Natural killer cell treated with Interleukin-12 subunit alpha and Interleukin-12 subunit beta and Interleukin-15 and Interleukin-18, amount 100 ng/mL, for 72 hours (primary cell): ENCODE results near the gene TSPAN18. TPM values are rescaled to one million over a fixed set of nuclear protein-coding genes. Genes with fewer than 3 reads are reported as not detected.

Experiments
- ATAC-seq, 2 donors: fragments of 150-1000 bp; cut with Tn5 transposase in 1 of 2; sonication (Bioruptor Pico), chemical (Tn5 transposase) in 1 of 2; 2 replicates each; pipeline ENCODE4 v1.10.0; 2021
- DNase-seq: peaks from one replicate; pipeline ENCODE4 v3.0.0; 2022; ENCODE audit warnings: low spot score
- H3K27ac Mint-ChIP-seq, 2 donors: 1 replicate in 1 of 2; 2 replicates in 1 of 2; pipeline ENCODE4 v1.8.0; 2022; ENCODE audit warnings: mixed read lengths in 2 of 2, mild to moderate bottlenecking in 1 of 2, moderate library complexity in 1 of 2
- H3K27me3 Mint-ChIP-seq, 2 donors: 1 replicate in 1 of 2; 2 replicates in 1 of 2; pipeline ENCODE4 v1.8.0; 2022; ENCODE audit warnings: mixed read lengths in 2 of 2
- H3K36me3 Mint-ChIP-seq: one replicate; pipeline ENCODE4 v1.8.0; 2022; ENCODE audit warnings: mixed read lengths
- H3K4me1 Mint-ChIP-seq, 2 donors: 1 replicate in 1 of 2; 2 replicates in 1 of 2; pipeline ENCODE4 v1.8.0; 2022; ENCODE audit warnings: low read depth in 2 of 2, mixed read lengths in 2 of 2, mild to moderate bottlenecking in 1 of 2
- H3K4me3 Mint-ChIP-seq: one replicate; pipeline ENCODE4 v1.8.0; 2022; ENCODE audit warnings: mixed read lengths
- H3K9me3 Mint-ChIP-seq: 2 replicates; pipeline ENCODE4 v1.8.0; 2022; ENCODE audit warnings: mixed read lengths
- total RNA-seq, 2 donors: library from RNA; stranded (reverse); gene quantifications; one replicate each; pipeline ENCODE4 v1.2.3, GENCODE V29; 2022

Gene TSPAN18
- total RNA-seq, 2 donors from 2014 or later = 0.26 to 0.64 TPM

DNA sequence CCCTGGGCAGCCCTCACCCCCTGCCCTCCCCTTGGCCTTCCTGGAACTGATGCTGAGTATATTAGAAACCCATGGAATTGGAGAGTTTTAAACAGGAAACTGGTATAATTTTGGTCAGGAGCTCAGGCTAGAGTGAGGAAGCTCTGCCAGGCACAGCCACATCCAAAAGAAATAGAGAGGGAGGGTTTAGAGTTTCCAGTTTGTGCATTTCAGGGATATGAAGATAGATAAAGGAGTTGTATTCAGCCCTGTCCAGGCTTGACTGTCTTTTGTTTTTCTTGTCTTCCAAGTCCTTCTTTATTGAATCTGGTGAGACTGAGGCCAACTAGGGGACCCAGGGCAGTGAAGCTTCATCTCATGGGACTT is 71.8 kb downstream of the TSPAN18 start:
- Mint-ChIP-seq H3K36me3 (no peaks in the 10 kb centered on the region), H3K4me3 (no peak overlapping the region), H3K4me1 (no peaks in the 10 kb centered on the region), H3K9me3 (no peaks in the 10 kb centered on the region), H3K27ac (no peak overlapping the region), H3K27me3 (peaks cover 20 to 26% of the 10 kb centered on the region in 2 donors)
- no peak for ATAC-seq
- DNase-seq = no peak

GRCh38 chr11:44799012-44799411 is 72.2 kb downstream of the TSPAN18 start:
- H3K4me1 Mint-ChIP-seq = no peaks in the 10 kb centered on the region
- DNase-seq (no peak), ATAC-seq (no peak)
- peaks cover 22 to 27% of the 10 kb centered on the region in 2 donors for H3K27me3 Mint-ChIP-seq
- no peaks in the 10 kb centered on the region for H3K9me3 Mint-ChIP-seq
- no peak overlapping the region for H3K27ac Mint-ChIP-seq
- H3K36me3 Mint-ChIP-seq = no peaks in the 10 kb centered on the region
- no peak overlapping the region for H3K4me3 Mint-ChIP-seq

- Mint-ChIP-seq H3K36me3 (no peaks in the 10 kb centered on the region), H3K27me3 (peaks cover 16 to 21% of the 10 kb centered on the region in 2 donors), H3K4me3 (no peak overlapping the region), H3K9me3 (no peaks in the 10 kb centered on the region), H3K4me1 (no peaks in the 10 kb centered on the region), H3K27ac (no peak overlapping the region)
- no peak for ATAC-seq
- no peak for DNase-seq
These were observed 75.6 kb downstream of the TSPAN18 start for GRCh38 chr11:44802347-44802746.

DNA sequence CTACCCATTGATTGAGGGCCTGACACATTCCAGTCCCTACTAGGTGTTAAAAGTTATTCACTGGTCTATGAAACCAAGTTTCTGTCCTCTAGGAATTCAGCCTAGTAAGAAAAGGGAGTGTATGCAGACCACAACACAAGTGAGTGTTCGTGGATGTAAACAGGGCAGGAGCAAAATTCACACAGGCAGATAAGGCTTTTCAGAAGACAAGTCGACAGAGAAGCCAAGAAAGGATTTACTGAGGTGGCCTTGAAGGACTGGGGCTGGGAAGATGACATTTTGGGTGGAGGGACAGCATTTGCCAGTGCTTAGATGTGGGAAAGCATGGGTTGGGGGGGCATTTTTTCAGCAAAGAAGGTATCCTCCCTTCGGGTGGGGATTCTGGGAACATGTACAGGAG is 76.2 kb downstream of the TSPAN18 start:
- DNase-seq = no peak
- Mint-ChIP-seq H3K4me1 (no peaks in the 10 kb centered on the region), H3K4me3 (no peak overlapping the region), H3K9me3 (no peaks in the 10 kb centered on the region), H3K27ac (no peak overlapping the region), H3K36me3 (no peaks in the 10 kb centered on the region), H3K27me3 (peaks cover 13 to 19% of the 10 kb centered on the region in 2 donors)
- ATAC-seq = no peak

DNA sequence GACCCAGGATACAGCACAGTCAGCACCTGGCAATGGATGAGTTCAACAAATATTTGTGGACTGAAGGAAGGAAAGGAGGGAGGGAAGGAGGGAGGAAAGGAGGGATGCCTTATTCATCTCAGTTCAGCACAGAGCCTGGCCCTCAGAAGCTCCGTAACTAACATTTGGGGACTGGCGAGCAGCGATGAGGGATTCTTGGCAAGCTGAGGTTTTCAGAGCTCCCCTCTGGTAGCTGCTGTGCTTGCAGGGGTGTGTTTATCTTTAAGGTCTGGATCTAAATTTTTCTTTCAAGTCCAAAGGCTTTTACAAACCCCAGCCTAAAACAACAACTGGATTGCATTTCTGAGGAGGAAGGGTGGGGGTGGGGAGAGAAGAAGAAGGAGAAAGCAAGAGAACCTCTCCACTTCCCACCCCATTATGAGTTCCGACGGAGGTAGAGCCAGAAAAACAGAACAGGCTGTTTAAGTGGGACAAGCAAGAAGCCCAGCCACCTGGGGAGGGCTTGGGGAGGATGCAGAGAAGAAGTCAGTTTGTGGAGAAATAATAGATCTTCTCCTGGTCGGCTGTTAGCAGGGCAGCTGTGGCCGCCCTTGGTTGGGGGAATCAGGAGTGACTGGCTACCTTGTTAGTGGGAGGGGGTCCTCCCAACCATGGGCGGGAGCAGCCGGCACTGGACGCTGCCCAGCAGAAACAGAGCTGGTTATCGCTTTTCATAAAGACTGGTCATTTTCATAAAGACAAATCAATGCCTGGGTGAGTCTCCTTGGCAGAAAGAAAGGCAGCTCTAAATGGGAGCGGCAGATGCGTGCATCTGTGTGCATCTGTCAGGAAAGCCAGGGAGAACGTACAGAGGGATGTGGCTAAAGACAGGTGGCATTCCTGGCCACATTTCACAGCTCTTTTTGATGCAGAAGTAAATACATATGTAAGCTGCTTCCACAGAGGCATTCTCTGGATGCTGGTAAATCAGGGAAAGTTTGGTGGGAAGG is 78.0 kb downstream of the TSPAN18 start:
- Mint-ChIP-seq H3K9me3 (no peaks in the 10 kb centered on the region), H3K4me1 (no peaks in the 10 kb centered on the region), H3K27me3 (peaks cover 17 to 27% of the 10 kb centered on the region in 2 donors), H3K36me3 (no peaks in the 10 kb centered on the region), H3K27ac (no peak overlapping the region), H3K4me3 (no peak overlapping the region)
- DNase-seq (no peak), ATAC-seq (no peak)

DNA sequence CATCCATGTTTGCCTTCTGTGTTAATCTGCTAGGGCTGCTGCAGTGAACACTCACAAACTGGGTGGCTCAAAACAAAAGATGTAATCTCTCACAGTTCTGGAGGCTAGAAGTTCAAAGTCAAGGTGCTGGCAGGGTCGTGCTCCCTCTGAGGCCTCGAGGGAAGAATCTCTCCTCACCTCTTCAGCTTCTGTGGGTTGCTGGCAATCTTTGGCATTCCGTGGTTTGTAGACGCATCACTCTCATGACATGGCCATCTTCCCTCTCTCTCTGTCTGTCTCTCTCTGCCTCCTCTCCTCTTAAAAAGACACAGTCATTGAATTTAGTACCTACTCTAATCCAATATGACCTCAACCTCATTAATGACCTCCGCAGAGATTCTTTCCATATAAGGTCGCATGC is 78.8 kb downstream of the TSPAN18 start:
- H3K36me3 Mint-ChIP-seq = no peaks in the 10 kb centered on the region
- H3K4me3 Mint-ChIP-seq = no peak overlapping the region
- H3K27ac Mint-ChIP-seq = no peak overlapping the region

DNA sequence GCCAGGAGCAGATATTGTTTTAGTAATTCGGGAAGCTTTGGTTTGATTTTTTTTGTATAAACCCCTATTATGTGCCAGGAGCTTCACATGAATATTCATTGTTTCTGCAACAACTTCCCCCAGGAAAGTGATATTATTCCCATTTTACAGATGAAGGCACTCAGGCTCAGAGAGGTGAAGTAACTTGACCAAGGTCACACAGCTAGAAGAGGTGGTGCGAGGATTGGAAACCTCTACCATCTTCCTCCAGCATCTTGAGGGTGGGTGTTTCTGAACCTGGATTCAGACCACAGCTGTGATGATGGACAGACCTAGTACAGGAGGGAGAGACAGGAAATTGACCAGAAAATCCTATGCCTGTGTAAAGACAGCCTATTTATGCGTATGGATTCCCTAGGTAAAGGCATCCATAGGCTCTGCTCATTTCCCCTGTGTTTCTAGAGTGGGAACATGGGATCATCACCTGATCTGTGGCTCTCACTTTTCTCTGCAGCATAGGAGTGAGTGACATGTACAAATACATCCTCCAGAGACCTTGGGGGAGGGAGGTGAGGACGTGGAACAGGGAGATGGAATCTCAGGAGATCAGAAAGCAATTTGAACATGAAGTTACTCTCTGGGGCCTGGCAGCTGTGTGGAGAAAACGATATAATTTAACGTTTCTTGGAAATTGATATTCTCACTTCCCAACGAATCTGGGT is 81.4 kb downstream of the TSPAN18 start:
- H3K27ac Mint-ChIP-seq = no peak overlapping the region
- H3K9me3 Mint-ChIP-seq = no peaks in the 10 kb centered on the region
- no peak for DNase-seq
- ATAC-seq = no peak
- H3K4me3 Mint-ChIP-seq = no peak overlapping the region
- H3K4me1 Mint-ChIP-seq = no peaks in the 10 kb centered on the region
- H3K36me3 Mint-ChIP-seq = no peaks in the 10 kb centered on the region
- peaks cover 12 to 13% of the 10 kb centered on the region in 2 donors for H3K27me3 Mint-ChIP-seq

More for the DNA sequence above, 78.8 kb downstream of the TSPAN18 start:
- no peaks in the 10 kb centered on the region for H3K4me1 Mint-ChIP-seq
- H3K27me3 Mint-ChIP-seq = peaks cover 19 to 27% of the 10 kb centered on the region in 2 donors
- no peaks in the 10 kb centered on the region for H3K9me3 Mint-ChIP-seq
- ATAC-seq (no peak), DNase-seq (no peak)

DNA sequence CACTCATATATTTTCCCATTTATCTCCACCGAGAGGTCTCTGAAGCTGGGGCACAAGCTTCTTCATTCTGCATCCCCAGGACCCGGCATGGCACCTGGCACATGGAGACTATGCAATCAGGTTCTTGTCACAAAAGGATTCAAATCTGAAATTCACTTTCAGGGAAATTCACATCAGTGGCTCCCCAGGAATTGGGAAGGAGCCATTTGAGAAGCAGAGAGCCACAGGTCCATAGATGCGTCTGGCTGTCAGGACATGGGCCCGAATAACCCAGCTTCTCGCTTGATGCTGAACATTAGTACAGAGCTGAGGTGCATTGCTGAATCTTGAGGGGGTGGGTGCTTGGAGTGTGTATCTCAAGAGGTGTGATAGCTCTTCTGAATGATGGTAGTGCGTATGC is 82.5 kb downstream of the TSPAN18 start:
- no peaks in the 10 kb centered on the region for H3K4me1 Mint-ChIP-seq
- no peaks in the 10 kb centered on the region for H3K9me3 Mint-ChIP-seq
- ATAC-seq (no peak), DNase-seq (no peak)
- no peak overlapping the region for H3K27ac Mint-ChIP-seq
- no peaks in the 10 kb centered on the region for H3K36me3 Mint-ChIP-seq
- no peak overlapping the region for H3K4me3 Mint-ChIP-seq
- H3K27me3 Mint-ChIP-seq = peaks cover 6 to 8% of the 10 kb centered on the region in 2 donors

GRCh38 chr11:44811841-44812448 is 85.2 kb downstream of the TSPAN18 start:
- no peak for DNase-seq
- Mint-ChIP-seq H3K27ac (no peak overlapping the region), H3K9me3 (no peaks in the 10 kb centered on the region), H3K4me3 (no peak overlapping the region), H3K36me3 (no peaks in the 10 kb centered on the region), H3K27me3 (peaks cover 6 to 10% of the 10 kb centered on the region in 2 donors), H3K4me1 (peaks cover 0 to 3% of the 10 kb centered on the region in 2 donors)
- ATAC-seq = no peak

DNA sequence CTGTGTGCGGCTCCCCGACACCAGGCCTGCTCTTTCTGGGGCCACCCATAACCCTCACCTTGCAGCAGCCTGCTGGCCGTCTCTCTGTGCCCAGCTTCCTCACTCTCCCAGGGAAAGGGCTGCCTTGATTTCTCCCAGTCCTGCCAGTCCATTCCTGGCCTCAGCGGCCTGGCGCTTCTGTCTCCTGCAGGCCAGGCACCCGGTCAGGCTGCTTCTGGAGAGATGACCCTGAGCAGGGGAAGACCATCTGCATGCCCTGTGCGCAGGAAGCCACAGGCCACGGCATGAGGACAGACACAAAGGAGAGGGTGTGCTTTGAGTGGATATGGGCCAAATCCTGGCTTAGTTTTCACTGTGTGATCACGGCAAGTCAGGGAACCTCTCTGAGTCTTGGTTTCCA is 86.2 kb downstream of the TSPAN18 start:
- H3K9me3 Mint-ChIP-seq = no peaks in the 10 kb centered on the region
- H3K27ac Mint-ChIP-seq = no peak overlapping the region
- peaks cover 0 to 6% of the 10 kb centered on the region in 2 donors for H3K4me1 Mint-ChIP-seq
- H3K27me3 Mint-ChIP-seq = peaks cover 6 to 10% of the 10 kb centered on the region in 2 donors
- H3K36me3 Mint-ChIP-seq = no peaks in the 10 kb centered on the region
- no peak overlapping the region for H3K4me3 Mint-ChIP-seq
- no peak for ATAC-seq
- no peak for DNase-seq

DNA sequence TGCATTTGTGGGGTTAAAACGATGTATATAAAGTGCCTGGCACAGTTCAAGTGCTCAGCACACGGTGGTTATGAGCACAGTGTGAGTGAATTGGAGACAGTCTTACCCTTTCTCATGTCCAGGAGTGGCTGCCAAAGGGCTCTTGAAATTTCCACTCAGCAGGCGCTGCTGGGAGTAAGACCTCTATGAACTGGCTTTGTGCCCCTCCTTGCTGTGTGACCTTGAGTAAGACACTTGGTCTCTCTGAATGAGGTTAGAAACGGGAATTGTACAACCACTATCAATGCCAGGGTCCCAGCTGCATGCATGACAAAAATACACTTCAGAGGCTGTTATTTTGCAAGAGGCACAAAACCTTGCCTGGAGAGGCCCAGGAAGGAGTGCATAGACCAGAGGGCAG is 86.6 kb downstream of the TSPAN18 start:
- ATAC-seq (no peak), DNase-seq (no peak)
- Mint-ChIP-seq H3K27me3 (peaks cover 6 to 8% of the 10 kb centered on the region in 2 donors), H3K9me3 (no peaks in the 10 kb centered on the region), H3K4me3 (no peak overlapping the region), H3K27ac (no peak overlapping the region), H3K4me1 (peaks cover 0 to 6% of the 10 kb centered on the region in 2 donors), H3K36me3 (no peaks in the 10 kb centered on the region)

DNA sequence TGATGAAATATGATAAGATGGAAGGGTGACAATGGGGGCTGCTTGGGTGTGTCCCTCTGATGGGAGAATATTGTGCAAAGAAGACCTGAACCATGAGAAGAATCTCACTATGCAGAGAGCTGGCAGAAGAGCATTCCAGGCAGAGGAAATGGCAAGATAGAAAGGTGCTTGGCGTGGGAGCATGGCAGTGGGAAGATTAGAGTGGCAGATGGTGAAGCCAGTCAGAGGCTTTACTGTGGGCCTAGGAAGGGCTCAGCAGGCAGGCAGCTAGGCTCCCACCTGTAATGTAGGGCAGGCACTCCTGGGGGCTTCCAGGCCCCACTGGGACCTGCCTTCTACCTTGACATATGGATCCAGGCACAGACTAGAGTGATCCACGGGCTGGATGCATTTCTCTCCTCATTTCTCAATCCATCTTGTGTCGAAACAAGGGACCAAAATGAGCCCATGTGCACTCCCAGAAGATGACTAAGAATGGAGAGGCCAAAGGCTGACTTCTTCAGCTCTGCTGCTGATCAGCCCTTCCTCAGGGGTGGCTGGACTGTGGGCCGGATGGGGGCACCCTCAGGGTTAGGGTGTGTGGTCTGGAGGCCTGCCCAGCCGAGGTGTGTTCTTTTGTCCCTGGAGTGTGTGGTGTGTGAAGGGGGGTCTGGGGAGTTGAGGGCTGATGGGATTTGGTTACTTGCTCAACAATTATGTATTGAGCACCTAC is 88.3 kb downstream of the TSPAN18 start:
- no peak for DNase-seq
- ATAC-seq = peak in 1 of 2 donors; percentile 34
- no peak overlapping the region for H3K4me3 Mint-ChIP-seq
- peaks cover 0 to 6% of the 10 kb centered on the region in 2 donors for H3K4me1 Mint-ChIP-seq
- no peaks in the 10 kb centered on the region for H3K9me3 Mint-ChIP-seq
- no peaks in the 10 kb centered on the region for H3K36me3 Mint-ChIP-seq
- no peak overlapping the region for H3K27ac Mint-ChIP-seq
- peaks cover 0 to 2% of the 10 kb centered on the region in 2 donors for H3K27me3 Mint-ChIP-seq

- no peaks in the 10 kb centered on the region for H3K36me3 Mint-ChIP-seq
- ATAC-seq = no peak
These were observed 89.2 kb downstream of the TSPAN18 start for GRCh38 chr11:44815917-44816456.

More at GRCh38 chr11:44815917-44816456, 89.2 kb downstream of the TSPAN18 start:
- Mint-ChIP-seq H3K9me3 (no peaks in the 10 kb centered on the region), H3K27ac (no peak overlapping the region), H3K4me3 (no peak overlapping the region), H3K4me1 (peaks cover 0 to 6% of the 10 kb centered on the region in 2 donors), H3K27me3 (peaks cover 0 to 5% of the 10 kb centered on the region in 2 donors)
- DNase-seq = no peak
